RCC 7860 (cell line): Measurements from ENCODE around the gene SLC7A6.

Source experiments
- DNase-seq: peaks from one replicate; pipeline ENCODE4 v3.0.0-alpha.2; 2015; ENCODE audit warnings: low spot score
- FAIRE-seq: peaks from 2 replicates; lab custom pipeline; 2012; peaks lifted over from hg19 to GRCh38; lab: Jason Lieb, UNC

SLC7A6 gene

GRCh38 chr16:68264128-68265077, at the start of gene SLC7A6:
SLC7A6 (plus strand) TSS chr16:68264526; CDS start chr16:68274727, 10,201 bp downstream.
- DNase-seq (peak; percentile 56), FAIRE-seq (no peak)

GRCh38 chr16:68214726-68215125, 49.6 kb upstream of the SLC7A6 start:
- DNase-seq (no peak), FAIRE-seq (no peak)

GRCh38 chr16:68215302-68215701, 49.0 kb upstream of the SLC7A6 start:
- FAIRE-seq (no peak), DNase-seq (no peak)

- no peak for FAIRE-seq
- no peak for DNase-seq
Measured at GRCh38 chr16:68216240-68216639, 48.1 kb upstream of the SLC7A6 start.

GRCh38 chr16:68217506-68217905, 46.8 kb upstream of the SLC7A6 start:
- FAIRE-seq (no peak), DNase-seq (no peak)

GRCh38 chr16:68219725-68220351, 44.5 kb upstream of the SLC7A6 start:
- no peak for DNase-seq
- FAIRE-seq, result no peak

- FAIRE-seq (no peak), DNase-seq (no peak)
Measured at GRCh38 chr16:68223072-68223471, 41.3 kb upstream of the SLC7A6 start.

- FAIRE-seq (no peak), DNase-seq (no peak)
Measured at GRCh38 chr16:68226116-68226515, 38.2 kb upstream of the SLC7A6 start.

GRCh38 chr16:68227183-68227793, 37.0 kb upstream of the SLC7A6 start:
- DNase-seq (no peak), FAIRE-seq (no peak)

- FAIRE-seq (no peak), DNase-seq (no peak)
Measured at GRCh38 chr16:68227850-68228553, 36.3 kb upstream of the SLC7A6 start.

GRCh38 chr16:68228652-68229051, 35.7 kb upstream of the SLC7A6 start:
- FAIRE-seq (no peak), DNase-seq (no peak)

- DNase-seq, result peak; percentile 14
Measured at GRCh38 chr16:68229431-68230175, 34.7 kb upstream of the SLC7A6 start.

GRCh38 chr16:68230176-68230571, 34.2 kb upstream of the SLC7A6 start:
- DNase-seq, result no peak
- no peak for FAIRE-seq

More at GRCh38 chr16:68229431-68230175, 34.7 kb upstream of the SLC7A6 start:
- peak; percentile 8 for FAIRE-seq

GRCh38 chr16:68230956-68231355, 33.4 kb upstream of the SLC7A6 start:
- DNase-seq, result no peak
- no peak for FAIRE-seq

- DNase-seq, result no peak
- no peak for FAIRE-seq
Measured at GRCh38 chr16:68231384-68232136, 32.8 kb upstream of the SLC7A6 start.

GRCh38 chr16:68232335-68232734, 32.0 kb upstream of the SLC7A6 start:
- FAIRE-seq (no peak), DNase-seq (no peak)

GRCh38 chr16:68233085-68233834, 31.1 kb upstream of the SLC7A6 start:
- DNase-seq, result no peak
- FAIRE-seq, result no peak

- no peak for FAIRE-seq
Measured at GRCh38 chr16:68233835-68234187, 30.5 kb upstream of the SLC7A6 start.

More at GRCh38 chr16:68233835-68234187, 30.5 kb upstream of the SLC7A6 start:
- DNase-seq, result no peak
